Activated naive CD8-positive, alpha-beta T cell treated with anti-CD3 and anti-CD28 coated beads, Interleukin-2, amount 50 U/mL, for 16 hours (primary cell): ENCODE measurements around the gene CDKAL1.

ENCODE experiments used
- DNase-seq: peaks from one replicate; pipeline ENCODE4 v3.0.0-alpha.2; 2020; ENCODE audit warnings: low read depth, low spot score

The CDKAL1 gene

GRCh38 chr6:20674664-20675063 lies 140.4 kb downstream of the CDKAL1 start:
- DNase-seq: no peak

GRCh38 chr6:20678831-20679352 lies 144.6 kb downstream of the CDKAL1 start:
- no peak for DNase-seq

- no peak for DNase-seq
These were observed 146.5 kb downstream of the CDKAL1 start for GRCh38 chr6:20680697-20681165.

GRCh38 chr6:20681243-20681684 lies 147.0 kb downstream of the CDKAL1 start:
- DNase-seq: no peak

- DNase-seq: no peak
These were observed 150.2 kb downstream of the CDKAL1 start for GRCh38 chr6:20684474-20684873.

GRCh38 chr6:20686142-20686541 lies 151.9 kb downstream of the CDKAL1 start:
- no peak for DNase-seq

- DNase-seq: no peak
These were observed 153.2 kb downstream of the CDKAL1 start for GRCh38 chr6:20687494-20687893.

GRCh38 chr6:20688710-20689500 lies 154.6 kb downstream of the CDKAL1 start:
- DNase-seq: no peak

- no peak for DNase-seq
These were observed 156.9 kb downstream of the CDKAL1 start for GRCh38 chr6:20691185-20691584.

- DNase-seq: no peak
These were observed 157.8 kb downstream of the CDKAL1 start for GRCh38 chr6:20692023-20692422.

GRCh38 chr6:20693466-20694063 lies 159.3 kb downstream of the CDKAL1 start:
- DNase-seq: no peak

- no peak for DNase-seq
These were observed 162.4 kb downstream of the CDKAL1 start for GRCh38 chr6:20696676-20697075.

GRCh38 chr6:20698675-20699074 lies 164.4 kb downstream of the CDKAL1 start:
- DNase-seq: no peak

- DNase-seq: no peak
These were observed 165.1 kb downstream of the CDKAL1 start for GRCh38 chr6:20699402-20699801.

GRCh38 chr6:20700375-20700774 lies 166.1 kb downstream of the CDKAL1 start:
- no peak for DNase-seq

- no peak for DNase-seq
These were observed 168.1 kb downstream of the CDKAL1 start for GRCh38 chr6:20702366-20702765.

- no peak for DNase-seq
These were observed 168.8 kb downstream of the CDKAL1 start for GRCh38 chr6:20703049-20703448.

GRCh38 chr6:20704325-20705025 lies 170.2 kb downstream of the CDKAL1 start:
- DNase-seq: no peak

GRCh38 chr6:20705741-20706140 lies 171.5 kb downstream of the CDKAL1 start:
- no peak for DNase-seq

- DNase-seq: no peak
These were observed 172.1 kb downstream of the CDKAL1 start for GRCh38 chr6:20706238-20706938.

GRCh38 chr6:20706939-20707485 lies 172.8 kb downstream of the CDKAL1 start:
- DNase-seq: no peak
